Activated CD4-positive, alpha-beta T cell treated with anti-CD3 and anti-CD28 coated beads for 36 hours (primary cell): ENCODE measurements around the gene BLMH. TPM values are rescaled to one million over a fixed set of nuclear protein-coding genes. Genes with fewer than 3 reads are reported as not detected.

Experiments used
- ATAC-seq: fragments of 200-7000 bp; cut with Tn5 transposase; one replicate; pipeline ENCODE4 v1.10.0; 2021; ENCODE audit warnings: mild to moderate bottlenecking, moderate library complexity
- CTCF ChIA-PET: fragments of 350-600 bp; sonication (Branson Sonifier 250); formaldehyde crosslinking; loops from one replicate; lab custom pipeline; 2021; ENCODE audit warnings: antibody characterized with exemption; lab: Charles Lee
- POLR2A ChIA-PET: fragments of 350-600 bp; sonication (Branson Sonifier 250); formaldehyde crosslinking; loops from one replicate; lab custom pipeline; 2021; ENCODE audit warnings: antibody characterized with exemption, inconsistent platforms; lab: Charles Lee
- DNase-seq: peaks from one replicate; pipeline ENCODE4 v3.0.0-alpha.2; 2020
- H3K27ac Mint-ChIP-seq: one replicate; pipeline ENCODE4 v1.8.0; 2021; ENCODE audit warnings: mixed read lengths
- H3K27me3 Mint-ChIP-seq: one replicate; pipeline ENCODE4 v1.8.0; 2021; ENCODE audit warnings: mixed read lengths
- H3K36me3 Mint-ChIP-seq: one replicate; pipeline ENCODE4 v1.8.0; 2021; ENCODE audit warnings: low read depth, mixed read lengths
- H3K4me1 Mint-ChIP-seq: one replicate; pipeline ENCODE4 v1.8.0; 2021; ENCODE audit warnings: mixed read lengths
- H3K4me3 Mint-ChIP-seq: one replicate; pipeline ENCODE4 v1.8.0; 2021; ENCODE audit warnings: mild to moderate bottlenecking, moderate library complexity, mixed read lengths
- H3K9me3 Mint-ChIP-seq: one replicate; pipeline ENCODE4 v1.8.0; 2021; ENCODE audit warnings: low read depth, mixed read lengths
- intact Hi-C, 2 experiments: fragments of 100-400 bp; cut with DNase I in 1 of 2; cut with micrococcal nuclease in 1 of 2; formaldehyde crosslinking; loops; one replicate each; pipeline versions ENCODE4 v1.14.2 to v1.15.1; 2022 to 2024; cut with DNase I, micrococcal nuclease
- total RNA-seq, 2 experiments: library from RNA; stranded (reverse); gene quantifications; one replicate each; pipeline ENCODE4 v1.2.3, GENCODE V29; 2021

The BLMH gene
- total RNA-seq, 2 experiments from 2014 or later, result 54.3 to 74.5 TPM

- Mint-ChIP-seq H3K27ac (no peak overlapping the region), H3K9me3 (no peaks in the 10 kb centered on the region), H3K36me3 (no peaks in the 10 kb centered on the region), H3K27me3 (peaks cover 26% of the 10 kb centered on the region), H3K4me1 (no peaks in the 10 kb centered on the region), H3K4me3 (no peak overlapping the region)
- CTCF ChIA-PET, result interaction anchor here (0.7 to 1.5 kb wide), 2 partner anchors 125 to 285 kb away, joined by 3 to 4 read pairs; no protein-coding TSS in a partner anchor
- intact Hi-C loops, result no loop called here
- ATAC-seq (no peak), DNase-seq (no peak)
- POLR2A ChIA-PET, result no interaction called here
Measured at GRCh38 chr17:30229012-30229411, 62.7 kb downstream of the BLMH start.

DNA sequence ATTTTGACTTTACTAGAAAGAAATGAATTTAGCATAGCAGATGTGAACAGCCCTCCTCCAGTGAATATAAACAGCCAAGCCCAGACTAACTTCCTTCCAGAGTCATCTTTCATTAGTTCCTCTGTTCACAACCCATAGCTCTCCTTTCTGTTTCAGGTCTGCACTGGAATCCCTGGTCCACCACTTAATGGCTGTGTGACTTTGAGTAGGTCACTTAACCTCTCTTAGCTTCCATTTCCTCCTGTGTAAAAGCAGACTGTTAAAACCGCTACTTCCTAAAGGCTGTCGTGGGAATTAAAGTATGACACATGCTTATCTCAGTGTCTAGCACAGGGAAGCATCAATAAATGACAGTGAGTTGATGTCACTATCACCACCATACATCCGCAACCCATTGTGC, 63.7 kb downstream of the BLMH start:
- no peaks in the 10 kb centered on the region for H3K36me3 Mint-ChIP-seq
- ATAC-seq (no peak), DNase-seq (no peak)
- H3K27ac Mint-ChIP-seq, result no peak overlapping the region
- POLR2A ChIA-PET, result no interaction called here
- intact Hi-C loops, result no loop called here
- CTCF ChIA-PET, result interaction anchor here (0.7 to 1.5 kb wide), 2 partner anchors 124 to 315 kb away, joined by 3 to 4 read pairs; no protein-coding TSS in a partner anchor
- H3K27me3 Mint-ChIP-seq, result peaks cover 18% of the 10 kb centered on the region
- H3K9me3 Mint-ChIP-seq, result no peaks in the 10 kb centered on the region
- H3K4me1 Mint-ChIP-seq, result no peaks in the 10 kb centered on the region
- no peak overlapping the region for H3K4me3 Mint-ChIP-seq

DNA sequence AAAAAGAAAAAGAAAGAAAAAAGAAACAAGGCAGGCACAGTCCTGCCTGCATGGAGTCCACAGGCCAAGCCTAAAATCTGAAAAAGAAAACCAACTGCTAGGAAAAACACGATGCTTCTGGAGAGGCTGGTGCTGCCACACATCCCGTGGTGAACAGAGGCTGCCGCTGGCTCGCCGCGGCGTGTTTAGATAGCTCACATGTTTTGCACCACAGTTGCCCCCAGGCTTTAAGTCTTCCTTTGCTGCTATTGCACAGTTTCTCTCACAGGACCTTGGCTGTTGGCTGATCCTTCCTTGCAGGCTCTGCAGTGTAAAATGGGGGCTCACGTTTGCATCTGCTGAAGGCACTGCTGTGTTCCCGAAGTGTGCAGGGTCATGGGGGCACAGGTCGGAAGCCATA, 64.9 kb downstream of the BLMH start:
- no peaks in the 10 kb centered on the region for H3K4me1 Mint-ChIP-seq
- no peaks in the 10 kb centered on the region for H3K9me3 Mint-ChIP-seq
- H3K36me3 Mint-ChIP-seq, result no peaks in the 10 kb centered on the region
- CTCF ChIA-PET, result no interaction called here
- DNase-seq, result no peak
- ATAC-seq, result no peak
- POLR2A ChIA-PET, result no interaction called here
- no peak overlapping the region for H3K27ac Mint-ChIP-seq
- no peak overlapping the region for H3K4me3 Mint-ChIP-seq
- intact Hi-C loops, result no loop called here
- H3K27me3 Mint-ChIP-seq, result peaks cover 11% of the 10 kb centered on the region

GRCh38 chr17:30225919-30226553, 65.7 kb downstream of the BLMH start:
- H3K27me3 Mint-ChIP-seq, result peaks cover 11% of the 10 kb centered on the region
- ATAC-seq (no peak), DNase-seq (no peak)
- POLR2A ChIA-PET, result no interaction called here
- CTCF ChIA-PET, result no interaction called here
- no peak overlapping the region for H3K27ac Mint-ChIP-seq
- H3K4me1 Mint-ChIP-seq, result no peaks in the 10 kb centered on the region
- H3K36me3 Mint-ChIP-seq, result no peaks in the 10 kb centered on the region
- intact Hi-C loops, result no loop called here
- H3K4me3 Mint-ChIP-seq, result no peak overlapping the region
- no peaks in the 10 kb centered on the region for H3K9me3 Mint-ChIP-seq

DNA sequence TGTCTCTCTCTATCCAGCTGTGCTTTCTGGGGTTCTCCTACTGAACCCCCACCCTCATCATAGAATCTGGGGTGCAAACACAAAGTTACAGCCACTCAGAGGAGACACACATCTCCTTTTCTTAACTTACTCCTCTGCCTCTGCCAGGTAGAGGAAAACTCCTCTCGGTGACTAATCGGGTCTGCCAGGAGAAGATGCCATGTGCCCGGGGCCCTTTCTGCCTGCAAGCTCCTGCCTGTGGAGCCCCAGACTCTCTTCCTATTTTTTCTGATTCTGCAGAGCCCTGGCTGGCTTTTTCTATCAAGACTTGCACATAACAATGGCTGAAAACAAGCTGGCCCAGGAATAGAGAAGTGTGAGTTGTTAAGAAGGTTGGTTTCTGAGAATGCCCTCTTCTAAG, 66.6 kb downstream of the BLMH start:
- intact Hi-C loops, result no loop called here
- Mint-ChIP-seq H3K27me3 (peaks cover 5% of the 10 kb centered on the region), H3K4me1 (no peaks in the 10 kb centered on the region), H3K9me3 (no peaks in the 10 kb centered on the region), H3K36me3 (no peaks in the 10 kb centered on the region), H3K4me3 (no peak overlapping the region), H3K27ac (no peak overlapping the region)
- POLR2A ChIA-PET, result no interaction called here
- no peak for DNase-seq
- no peak for ATAC-seq
- CTCF ChIA-PET, result interaction anchor here (0.7 kb wide), 1 partner anchor 173 kb away, joined by 3 read pairs; no protein-coding TSS in a partner anchor

- H3K9me3 Mint-ChIP-seq, result no peaks in the 10 kb centered on the region
- no peak for DNase-seq
- no peak for ATAC-seq
Measured at GRCh38 chr17:30224419-30224960, 67.3 kb downstream of the BLMH start.

GRCh38 chr17:30222721-30223175, 69.0 kb downstream of the BLMH start:
- ATAC-seq (no peak), DNase-seq (no peak)
- Mint-ChIP-seq H3K27me3 (no peaks in the 10 kb centered on the region), H3K27ac (no peak overlapping the region), H3K36me3 (no peaks in the 10 kb centered on the region), H3K4me1 (no peaks in the 10 kb centered on the region), H3K4me3 (no peak overlapping the region), H3K9me3 (no peaks in the 10 kb centered on the region)
- ChIA-PET CTCF (interaction anchor here (1.0 kb wide), 1 partner anchor 291 kb away, joined by 3 read pairs; no protein-coding TSS in a partner anchor), POLR2A (no interaction called here)
- intact Hi-C loops, result no loop called here

More at GRCh38 chr17:30224419-30224960, 67.3 kb downstream of the BLMH start:
- ChIA-PET CTCF (interaction anchor here (0.7 kb wide), 1 partner anchor 174 kb away, joined by 3 read pairs; no protein-coding TSS in a partner anchor), POLR2A (interaction anchor here (0.8 kb wide), 1 partner anchor 1467 kb away, joined by 6 read pairs; no protein-coding TSS in a partner anchor)
- Mint-ChIP-seq H3K27ac (no peak overlapping the region), H3K27me3 (peaks cover 5% of the 10 kb centered on the region), H3K36me3 (no peaks in the 10 kb centered on the region), H3K4me1 (no peaks in the 10 kb centered on the region), H3K4me3 (no peak overlapping the region)
- intact Hi-C loops, result no loop called here

- no peak for DNase-seq
- Mint-ChIP-seq H3K9me3 (no peaks in the 10 kb centered on the region), H3K27ac (no peak overlapping the region), H3K27me3 (no peaks in the 10 kb centered on the region), H3K36me3 (no peaks in the 10 kb centered on the region), H3K4me1 (no peaks in the 10 kb centered on the region), H3K4me3 (no peak overlapping the region)
- CTCF ChIA-PET, result no interaction called here
- no peak for ATAC-seq
- intact Hi-C loops, result no loop called here
- POLR2A ChIA-PET, result no interaction called here
Measured at GRCh38 chr17:30222251-30222650, 69.5 kb downstream of the BLMH start.

- no peak overlapping the region for H3K27ac Mint-ChIP-seq
- CTCF ChIA-PET, result interaction anchor here (1.0 kb wide), 1 partner anchor 13 kb away, joined by 4 read pairs; no protein-coding TSS in a partner anchor
- H3K4me3 Mint-ChIP-seq, result no peak overlapping the region
Measured at GRCh38 chr17:30221346-30221745, 70.4 kb downstream of the BLMH start.

DNA sequence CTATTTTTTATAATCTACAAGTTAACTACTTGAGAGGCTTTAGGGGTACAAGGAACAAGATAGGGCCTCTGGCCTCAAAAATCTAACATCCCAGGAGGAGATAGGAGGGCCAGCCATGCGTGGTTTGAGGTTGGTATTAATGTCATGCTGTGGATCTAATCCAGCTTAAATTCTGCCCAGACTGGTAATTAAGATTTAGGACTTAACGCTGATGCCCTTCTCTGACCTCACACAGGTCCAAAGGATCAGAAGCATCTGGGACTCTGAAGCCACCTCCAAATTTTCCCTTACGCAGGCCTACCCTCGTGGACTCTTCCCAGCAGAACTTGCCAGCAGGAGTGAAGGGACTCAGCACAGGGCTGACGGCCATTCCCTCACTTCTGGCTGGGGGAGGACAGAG, 71.3 kb downstream of the BLMH start:
- DNase-seq, result no peak
- Mint-ChIP-seq H3K4me1 (no peaks in the 10 kb centered on the region), H3K36me3 (no peaks in the 10 kb centered on the region), H3K27me3 (no peaks in the 10 kb centered on the region), H3K9me3 (no peaks in the 10 kb centered on the region), H3K27ac (no peak overlapping the region), H3K4me3 (no peak overlapping the region)
- intact Hi-C loops, result no loop called here
- ChIA-PET CTCF (no interaction called here), POLR2A (no interaction called here)
- ATAC-seq, result no peak

More at GRCh38 chr17:30221346-30221745, 70.4 kb downstream of the BLMH start:
- no peaks in the 10 kb centered on the region for H3K27me3 Mint-ChIP-seq
- POLR2A ChIA-PET, result no interaction called here
- no peaks in the 10 kb centered on the region for H3K4me1 Mint-ChIP-seq
- intact Hi-C loops, result no loop called here
- no peak for DNase-seq
- no peaks in the 10 kb centered on the region for H3K9me3 Mint-ChIP-seq
- no peaks in the 10 kb centered on the region for H3K36me3 Mint-ChIP-seq
- ATAC-seq, result no peak

GRCh38 chr17:30219833-30220232, 71.9 kb downstream of the BLMH start:
- POLR2A ChIA-PET, result no interaction called here
- Mint-ChIP-seq H3K27ac (no peak overlapping the region), H3K27me3 (no peaks in the 10 kb centered on the region), H3K4me3 (no peak overlapping the region), H3K4me1 (no peaks in the 10 kb centered on the region), H3K9me3 (no peaks in the 10 kb centered on the region), H3K36me3 (no peaks in the 10 kb centered on the region)
- intact Hi-C loops, result no loop called here
- CTCF ChIA-PET, result interaction anchor here (0.8 kb wide), 1 partner anchor 16 kb away, joined by 3 read pairs; no protein-coding TSS in a partner anchor
- DNase-seq (no peak), ATAC-seq (no peak)

GRCh38 chr17:30219315-30219714, 72.4 kb downstream of the BLMH start:
- H3K36me3 Mint-ChIP-seq, result no peaks in the 10 kb centered on the region
- H3K4me1 Mint-ChIP-seq, result no peaks in the 10 kb centered on the region
- intact Hi-C loops, result no loop called here
- H3K4me3 Mint-ChIP-seq, result no peak overlapping the region
- CTCF ChIA-PET, result interaction anchor here (0.8 kb wide), 1 partner anchor 17 kb away, joined by 3 read pairs; no protein-coding TSS in a partner anchor
- ATAC-seq (no peak), DNase-seq (no peak)
- no peak overlapping the region for H3K27ac Mint-ChIP-seq
- H3K27me3 Mint-ChIP-seq, result no peaks in the 10 kb centered on the region
- no peaks in the 10 kb centered on the region for H3K9me3 Mint-ChIP-seq
- POLR2A ChIA-PET, result no interaction called here
